Activated CD4-positive, alpha-beta T cell treated with anti-CD3 and anti-CD28 coated beads, Interleukin-2, amount 50 U/mL, for 4 hours (primary cell): ENCODE data around the gene ZFYVE9.
"Not testable (repeated sequence)": the region's sequence is repeated elsewhere in the genome, so short reads cannot be mapped to it uniquely, and the experiment has no call there.

Experiments
- DNase-seq, 2 experiments: peaks; one replicate each; pipeline ENCODE4 v3.0.0-alpha.2; 2020

ZFYVE9 gene

GRCh38 chr1:52152572-52152971 lies 10.7 kb downstream of the ZFYVE9 start:
- no peak for DNase-seq

- no peak for DNase-seq
Measured at GRCh38 chr1:52153010-52153409, 11.1 kb downstream of the ZFYVE9 start.

GRCh38 chr1:52153898-52154297 lies 12.0 kb downstream of the ZFYVE9 start:
- DNase-seq: no peak

GRCh38 chr1:52156460-52156859 lies 14.6 kb downstream of the ZFYVE9 start:
- DNase-seq: no peak

- DNase-seq: no peak
Measured at GRCh38 chr1:52157582-52157981, 15.7 kb downstream of the ZFYVE9 start.

GRCh38 chr1:52158218-52158617 lies 16.3 kb downstream of the ZFYVE9 start:
- DNase-seq: no peak

GRCh38 chr1:52159033-52159789 lies 17.3 kb downstream of the ZFYVE9 start:
- DNase-seq: no peak

GRCh38 chr1:52162947-52163346 lies 21.1 kb downstream of the ZFYVE9 start:
- no peak for DNase-seq

GRCh38 chr1:52164604-52165003 lies 22.7 kb downstream of the ZFYVE9 start:
- DNase-seq: no peak

- DNase-seq: no peak
Measured at GRCh38 chr1:52166996-52167753, 25.3 kb downstream of the ZFYVE9 start.

- no peak for DNase-seq
Measured at GRCh38 chr1:52168373-52169080, 26.6 kb downstream of the ZFYVE9 start.

- not testable (repeated sequence) for DNase-seq
Measured at GRCh38 chr1:52171149-52171548, 29.3 kb downstream of the ZFYVE9 start.

- DNase-seq: no peak
Measured at GRCh38 chr1:52179073-52179472, 37.2 kb downstream of the ZFYVE9 start.

- DNase-seq: no peak
Measured at GRCh38 chr1:52180176-52180575, 38.3 kb downstream of the ZFYVE9 start.

- DNase-seq: not testable (repeated sequence)
Measured at GRCh38 chr1:52181759-52182158, 39.9 kb downstream of the ZFYVE9 start.

GRCh38 chr1:52182328-52182727 lies 40.4 kb downstream of the ZFYVE9 start:
- not testable (repeated sequence) for DNase-seq

- no peak for DNase-seq
Measured at GRCh38 chr1:52182874-52183400, 41.0 kb downstream of the ZFYVE9 start.

- no peak for DNase-seq
Measured at GRCh38 chr1:52186449-52186848, 44.6 kb downstream of the ZFYVE9 start.

- DNase-seq: no peak
Measured at GRCh38 chr1:52189898-52190480, 48.1 kb downstream of the ZFYVE9 start.

GRCh38 chr1:52190500-52191252 lies 48.8 kb downstream of the ZFYVE9 start:
- DNase-seq: no peak

- no peak for DNase-seq
Measured at GRCh38 chr1:52191395-52191965, 49.6 kb downstream of the ZFYVE9 start.

GRCh38 chr1:52192024-52192423 lies 50.1 kb downstream of the ZFYVE9 start:
- no peak for DNase-seq
